Hepatocyte (in vitro differentiated cells): Measurements from ENCODE around the gene ACAD9.

Experiments
- EZH2phosphoT487 ChIP-seq: fragments of 200-600 bp; sonication (generic); IDR thresholded peaks from one replicate; pipeline ENCODE4 v1.6.1; 2018; ENCODE audit warnings: antibody characterized with exemption, mild to moderate bottlenecking, low read depth, moderate library complexity; ENCODE audit not compliant: unreplicated experiment, severe bottlenecking
- TF ChIP-seq, protein P1 (sequence below): fragments of 200-600 bp; sonication (generic); IDR thresholded peaks from 2 replicates; pipeline ENCODE4 v1.5.1; 2016; ENCODE audit warnings: antibody characterized with exemption, mild to moderate bottlenecking; ENCODE audit not compliant: poor library complexity

GRCh38 chr3:128956440-128956839 is 77.0 kb downstream of the ACAD9 start:
- TF ChIP-seq, protein P1, sequence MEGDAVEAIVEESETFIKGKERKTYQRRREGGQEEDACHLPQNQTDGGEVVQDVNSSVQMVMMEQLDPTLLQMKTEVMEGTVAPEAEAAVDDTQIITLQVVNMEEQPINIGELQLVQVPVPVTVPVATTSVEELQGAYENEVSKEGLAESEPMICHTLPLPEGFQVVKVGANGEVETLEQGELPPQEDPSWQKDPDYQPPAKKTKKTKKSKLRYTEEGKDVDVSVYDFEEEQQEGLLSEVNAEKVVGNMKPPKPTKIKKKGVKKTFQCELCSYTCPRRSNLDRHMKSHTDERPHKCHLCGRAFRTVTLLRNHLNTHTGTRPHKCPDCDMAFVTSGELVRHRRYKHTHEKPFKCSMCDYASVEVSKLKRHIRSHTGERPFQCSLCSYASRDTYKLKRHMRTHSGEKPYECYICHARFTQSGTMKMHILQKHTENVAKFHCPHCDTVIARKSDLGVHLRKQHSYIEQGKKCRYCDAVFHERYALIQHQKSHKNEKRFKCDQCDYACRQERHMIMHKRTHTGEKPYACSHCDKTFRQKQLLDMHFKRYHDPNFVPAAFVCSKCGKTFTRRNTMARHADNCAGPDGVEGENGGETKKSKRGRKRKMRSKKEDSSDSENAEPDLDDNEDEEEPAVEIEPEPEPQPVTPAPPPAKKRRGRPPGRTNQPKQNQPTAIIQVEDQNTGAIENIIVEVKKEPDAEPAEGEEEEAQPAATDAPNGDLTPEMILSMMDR = no peak
- TF ChIP-seq EZH2phosphoT487 = no peak
